HTR-8/SVneo (cell line): ENCODE measurements around the gene APBB2.

Experiments used
- DNase-seq: peaks from one replicate; pipeline ENCODE4 v3.0.0; 2011; ENCODE audit warnings: low spot score, mixed read lengths; ENCODE audit not compliant: insufficient read length
- FAIRE-seq: peaks from 2 replicates; lab custom pipeline; 2011; peaks lifted over from hg19 to GRCh38; lab: Jason Lieb, UNC

Gene APBB2

GRCh38 chr4:41120297-41121217, 93.8 kb downstream of the APBB2 start:
- DNase-seq (no peak), FAIRE-seq (no peak)

- no peak for DNase-seq
- no peak for FAIRE-seq
Observed at GRCh38 chr4:41119867-41120295, 94.5 kb downstream of the APBB2 start.

DNA sequence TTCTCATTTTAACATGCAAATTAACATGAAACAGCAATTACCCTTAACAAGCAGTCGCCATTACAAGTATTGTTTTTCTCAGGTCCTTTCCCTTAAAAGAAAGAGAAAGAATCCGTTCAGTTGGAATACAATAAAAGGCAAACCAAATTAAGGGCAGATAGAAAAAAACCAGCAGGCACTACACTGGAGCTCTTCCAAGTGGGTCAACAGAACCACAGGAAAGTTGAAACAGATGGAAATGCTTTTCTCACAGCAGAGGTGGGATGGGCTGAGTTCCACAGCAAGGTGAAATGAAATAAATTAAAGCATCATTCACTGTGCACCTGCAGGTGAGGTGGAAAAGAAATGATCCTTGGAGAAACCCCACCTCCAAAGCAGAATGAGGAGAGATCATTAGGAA, 102.6 kb downstream of the APBB2 start:
- no peak for DNase-seq
- no peak for FAIRE-seq

DNA sequence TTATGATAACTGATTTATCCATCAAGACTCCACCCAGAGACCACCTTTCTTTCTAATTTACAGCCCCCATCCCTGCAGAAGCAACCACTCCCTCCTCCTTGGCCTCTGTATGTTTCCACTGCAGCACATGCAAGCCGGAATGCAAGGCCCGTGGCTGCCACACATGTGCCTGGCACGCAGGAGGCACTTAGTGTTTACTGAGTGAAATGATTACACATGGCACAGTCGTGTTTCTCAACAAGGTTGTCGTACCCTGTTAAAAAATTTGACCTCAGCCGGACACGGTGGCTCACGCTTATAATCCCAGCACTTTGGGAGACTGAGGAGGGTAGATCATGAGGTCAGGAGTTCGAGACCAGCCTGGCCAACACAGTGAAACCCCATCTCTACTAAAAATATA, 104.3 kb downstream of the APBB2 start:
- DNase-seq, result no peak

GRCh38 chr4:41108481-41108880, 105.9 kb downstream of the APBB2 start:
- peak; percentile 54 for FAIRE-seq
- no peak for DNase-seq

More for the DNA sequence above, 104.3 kb downstream of the APBB2 start:
- FAIRE-seq, result no peak

DNA sequence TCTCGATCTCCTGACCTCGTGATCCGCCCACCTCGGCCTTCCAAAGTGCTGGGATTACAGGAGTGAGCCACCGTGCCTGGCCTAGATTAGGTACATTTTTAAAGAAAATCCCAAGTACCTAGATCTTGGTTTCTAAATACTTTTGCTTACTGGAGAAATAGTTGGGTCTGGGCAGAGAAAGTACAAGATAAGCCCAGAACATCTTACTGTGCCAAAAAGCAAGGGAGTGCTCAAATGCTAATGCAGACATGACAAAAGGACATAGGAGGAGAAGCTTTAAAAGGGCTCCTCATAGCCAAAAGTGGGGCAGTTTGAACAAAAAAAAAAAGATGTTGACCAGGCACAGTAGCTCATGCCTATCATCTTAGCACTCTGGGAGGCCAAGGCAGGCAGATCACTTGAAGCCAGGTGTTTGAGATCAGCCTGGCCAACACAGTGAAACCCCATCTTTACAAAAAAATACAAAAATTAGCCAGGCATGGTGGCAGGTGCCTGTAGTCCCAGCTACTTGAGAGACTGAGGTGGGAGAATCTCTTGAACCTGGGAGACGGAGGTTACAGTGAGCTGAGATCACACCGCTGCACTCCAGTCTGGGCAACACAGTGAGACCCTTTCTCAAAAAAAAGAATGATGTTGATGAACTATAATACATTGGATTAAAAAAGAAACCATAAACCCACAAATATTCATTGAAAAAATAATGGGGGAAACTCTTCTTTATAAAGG, 107.5 kb downstream of the APBB2 start:
- FAIRE-seq (no peak), DNase-seq (no peak)

- FAIRE-seq (no peak), DNase-seq (no peak)
Observed at GRCh38 chr4:41106081-41106480, 108.3 kb downstream of the APBB2 start.

GRCh38 chr4:41104155-41104554, 110.2 kb downstream of the APBB2 start:
- FAIRE-seq, result no peak
- no peak for DNase-seq

- DNase-seq (no peak), FAIRE-seq (no peak)
Observed at GRCh38 chr4:41103657-41104056, 110.7 kb downstream of the APBB2 start.

DNA sequence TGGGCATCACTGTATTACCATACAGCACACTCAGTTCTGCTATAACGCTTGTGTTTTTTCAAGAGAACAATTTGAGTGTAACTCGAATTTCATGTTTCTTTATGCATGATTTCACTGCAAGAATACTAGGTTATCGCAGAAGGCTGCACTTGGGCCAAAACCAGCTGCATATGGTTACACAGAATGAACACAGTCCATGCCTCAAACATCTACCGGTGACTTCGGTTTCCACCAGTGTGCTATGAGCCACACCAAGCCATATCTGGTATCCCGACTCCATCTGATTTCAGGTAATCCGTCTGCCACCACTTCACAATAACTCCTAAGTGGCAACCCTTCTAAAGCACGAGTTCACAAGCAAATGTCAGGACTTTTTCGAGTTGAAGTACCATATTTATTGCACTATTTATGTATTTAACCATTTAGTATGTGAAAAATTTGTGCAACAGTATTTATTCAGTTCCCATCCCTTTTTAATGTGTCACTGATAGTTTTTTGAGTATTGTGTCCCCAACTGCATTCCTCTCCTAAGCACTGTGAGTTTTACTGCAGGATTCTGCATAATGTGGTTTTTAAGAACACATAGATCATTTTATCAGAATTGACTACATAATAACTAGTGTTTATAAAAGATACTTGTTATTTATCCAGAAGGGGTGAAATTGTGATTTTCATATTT, 111.8 kb downstream of the APBB2 start:
- DNase-seq, result no peak

DNA sequence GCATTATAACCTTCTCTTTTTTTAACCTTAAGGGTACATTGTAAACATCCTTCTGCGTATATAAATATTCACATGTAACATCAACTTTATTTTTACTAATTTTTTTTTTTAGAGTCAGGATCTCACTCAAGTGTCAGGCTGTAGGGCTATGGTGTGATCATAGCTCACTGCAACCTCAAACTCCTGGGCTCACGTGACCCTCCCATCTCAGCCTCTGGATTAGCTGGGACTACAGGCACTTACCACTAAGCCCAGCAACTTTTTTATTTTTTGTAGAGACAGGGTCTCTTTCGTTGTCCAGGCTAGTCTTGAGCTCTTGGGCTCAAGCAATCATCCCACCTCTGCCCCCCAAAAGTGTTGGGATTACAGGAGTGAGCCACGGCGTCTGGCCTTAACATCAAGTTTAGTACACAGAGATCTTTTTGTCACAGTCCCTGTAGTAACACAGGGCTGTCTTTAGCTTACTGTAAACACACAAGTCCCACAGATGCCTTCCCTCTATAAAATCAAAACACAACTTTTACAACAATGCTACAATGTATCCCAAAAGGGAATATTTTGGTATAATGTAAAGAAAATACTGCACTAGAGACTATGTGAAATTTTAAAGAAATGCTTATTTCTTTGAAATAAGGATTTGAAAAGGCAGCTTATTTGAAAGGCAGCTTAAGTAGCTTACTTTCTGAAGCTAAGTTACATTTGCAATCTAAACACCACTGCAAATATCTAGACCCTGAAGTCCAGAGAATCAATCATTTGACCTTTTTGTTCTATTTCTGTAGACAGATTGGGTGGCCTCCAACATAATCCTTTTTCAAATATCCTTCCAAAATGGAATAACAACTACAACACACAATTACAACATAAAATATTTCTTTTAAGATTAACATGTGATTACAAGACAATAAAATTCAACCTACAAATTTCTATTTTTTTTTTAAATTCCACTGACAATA, 116.0 kb downstream of the APBB2 start:
- no peak for FAIRE-seq
- no peak for DNase-seq

More for the DNA sequence above, 111.8 kb downstream of the APBB2 start:
- FAIRE-seq, result no peak

DNA sequence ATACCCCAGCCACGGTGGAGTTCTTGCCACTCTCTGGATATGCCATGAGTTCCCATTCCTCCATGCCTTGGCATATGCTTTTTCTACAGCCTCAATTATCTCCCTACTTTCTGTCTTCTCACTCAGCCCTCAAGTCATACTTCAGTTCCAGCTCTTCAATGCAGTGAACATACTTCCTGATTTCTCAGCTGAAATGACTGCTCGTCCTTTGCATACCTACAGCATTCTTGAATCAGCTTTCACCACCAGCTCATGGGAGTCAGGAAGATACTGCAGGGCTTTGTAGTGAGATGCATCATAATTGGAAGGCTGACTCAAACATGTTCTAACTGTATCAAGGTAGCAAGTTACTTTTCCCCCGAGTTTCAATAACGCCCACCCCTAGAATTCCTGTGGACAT, 118.4 kb downstream of the APBB2 start:
- FAIRE-seq, result peak; percentile 59
- DNase-seq, result peak; percentile 24

- FAIRE-seq (no peak), DNase-seq (no peak)
Observed at GRCh38 chr4:41095192-41095872, 119.0 kb downstream of the APBB2 start.

GRCh38 chr4:41092128-41092527, 122.2 kb downstream of the APBB2 start:
- FAIRE-seq, result no peak

DNA sequence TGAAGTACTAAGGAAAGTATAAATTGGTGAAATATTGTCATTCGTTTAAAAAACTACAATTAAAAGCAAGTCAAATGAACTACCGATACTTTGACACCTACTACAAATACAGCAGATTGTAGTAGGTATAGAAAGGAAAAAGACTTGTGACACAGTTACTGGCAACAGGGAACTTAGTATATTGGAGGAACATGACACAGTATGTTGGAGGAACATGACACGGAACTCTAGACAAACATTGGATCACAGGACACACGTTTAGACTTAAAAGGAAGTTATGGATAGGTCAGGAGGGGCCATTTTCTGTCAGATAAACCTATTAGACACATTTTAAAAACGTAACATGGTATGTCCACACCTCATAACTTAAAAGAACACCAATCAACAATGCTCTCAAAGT, 132.5 kb downstream of the APBB2 start:
- FAIRE-seq (no peak), DNase-seq (no peak)

More at GRCh38 chr4:41092128-41092527, 122.2 kb downstream of the APBB2 start:
- DNase-seq, result no peak

GRCh38 chr4:41080976-41081375, 133.4 kb downstream of the APBB2 start:
- FAIRE-seq (peak; percentile 55), DNase-seq (no peak)

DNA sequence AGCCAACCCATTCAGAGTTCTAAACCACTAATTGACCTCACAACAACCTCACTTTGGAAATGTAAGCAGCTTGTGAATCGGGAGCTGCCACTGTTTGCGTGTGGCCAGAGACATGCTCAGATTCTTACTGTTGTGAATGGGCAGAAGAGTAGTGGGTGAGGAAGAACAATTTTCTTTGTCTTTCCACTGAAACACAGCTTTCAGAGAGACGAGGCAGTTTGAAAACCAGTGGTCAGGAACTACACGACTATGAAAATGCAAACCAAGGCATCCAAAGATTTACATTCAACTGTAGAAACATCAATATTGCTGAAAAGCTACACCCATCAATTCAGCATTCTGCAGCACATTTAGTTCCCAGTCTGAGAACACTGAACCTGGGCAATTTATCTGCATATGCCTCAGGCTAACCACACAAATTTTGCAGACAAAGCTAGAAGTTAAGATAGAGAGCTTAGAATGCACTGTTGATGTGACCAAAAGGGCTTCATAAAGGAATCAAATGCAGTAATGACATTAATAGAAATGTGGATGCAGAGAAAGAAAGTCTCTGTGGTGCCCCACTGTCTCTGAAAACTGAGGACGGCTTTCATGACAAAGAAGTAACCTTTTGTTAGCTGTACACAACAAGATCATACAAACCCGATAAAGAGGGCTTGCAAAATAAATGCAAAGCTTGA, 134.3 kb downstream of the APBB2 start:
- DNase-seq, result no peak
- FAIRE-seq, result no peak

- DNase-seq (no peak), FAIRE-seq (no peak)
Observed at GRCh38 chr4:41077628-41078027, 136.7 kb downstream of the APBB2 start.
